HG03457 (cell line): ENCODE results near the gene KDM4C.

Experiments used
- ATAC-seq: cut with Tn5 transposase; IDR thresholded peaks from one replicate; pipeline ENCODE4 v1.9.1; 2021; ENCODE audit warnings: moderate number of reproducible peaks; ENCODE audit not compliant: unreplicated experiment

The KDM4C gene

GRCh38 chr9:7085357-7085756 is 327.6 kb downstream of the KDM4C start:
- ATAC-seq, result no peak

- no peak for ATAC-seq
Observed at GRCh38 chr9:7086389-7086788, 328.6 kb downstream of the KDM4C start.

GRCh38 chr9:7088611-7089010 is 330.8 kb downstream of the KDM4C start:
- ATAC-seq, result no peak

- ATAC-seq, result no peak
Observed at GRCh38 chr9:7089406-7090193, 331.8 kb downstream of the KDM4C start.

GRCh38 chr9:7093040-7093439 is 335.3 kb downstream of the KDM4C start:
- ATAC-seq, result no peak

- no peak for ATAC-seq
Observed at GRCh38 chr9:7094052-7094451, 336.3 kb downstream of the KDM4C start.

GRCh38 chr9:7094576-7094975 is 336.8 kb downstream of the KDM4C start:
- no peak for ATAC-seq

- peak; percentile 63 for ATAC-seq
Observed at GRCh38 chr9:7095058-7095457, 337.3 kb downstream of the KDM4C start.

- no peak for ATAC-seq
Observed at GRCh38 chr9:7097040-7097715, 339.4 kb downstream of the KDM4C start.

GRCh38 chr9:7097785-7098752 is 340.3 kb downstream of the KDM4C start:
- no peak for ATAC-seq

GRCh38 chr9:7103367-7103766 is 345.6 kb downstream of the KDM4C start:
- ATAC-seq, result no peak

- no peak for ATAC-seq
Observed at GRCh38 chr9:7103771-7104170, 346.0 kb downstream of the KDM4C start.

- no peak for ATAC-seq
Observed at GRCh38 chr9:7104625-7105024, 346.9 kb downstream of the KDM4C start.

GRCh38 chr9:7105095-7105494 is 347.3 kb downstream of the KDM4C start:
- ATAC-seq, result no peak

GRCh38 chr9:7108936-7109335 is 351.2 kb downstream of the KDM4C start:
- ATAC-seq, result no peak

GRCh38 chr9:7111413-7111812 is 353.6 kb downstream of the KDM4C start:
- ATAC-seq, result no peak

- ATAC-seq, result no peak
Observed at GRCh38 chr9:7115606-7116005, 357.8 kb downstream of the KDM4C start.

GRCh38 chr9:7117676-7118561 is 360.1 kb downstream of the KDM4C start:
- ATAC-seq, result peak; percentile 64

GRCh38 chr9:7118633-7119032 is 360.9 kb downstream of the KDM4C start:
- ATAC-seq, result no peak

- no peak for ATAC-seq
Observed at GRCh38 chr9:7119612-7120011, 361.8 kb downstream of the KDM4C start.
